WTC11 (cell line): Measurements from ENCODE around the gene SLC24A4. TPM values are rescaled to one million over a fixed set of nuclear protein-coding genes. Genes with fewer than 3 reads are reported as not detected.

Experiments used
- ATAC-seq: fragments of 200-7000 bp; cut with Tn5 transposase; 2 replicates; pipeline ENCODE4 v1.10.0; 2021; ENCODE audit warnings: mild to moderate bottlenecking, moderate library complexity
- CTCF ChIA-PET: fragments of 300-600 bp; sonication (Branson Sonifier 250); formaldehyde crosslinking; loops from one replicate; lab custom pipeline; 2021; ENCODE audit warnings: antibody characterized with exemption; lab: Charles Lee
- POLR2A ChIA-PET: fragments of 350-600 bp; sonication (Branson Sonifier 250); formaldehyde crosslinking; loops from one replicate; lab custom pipeline; 2021; ENCODE audit warnings: antibody characterized with exemption; lab: Charles Lee
- DNase-seq: peaks from one replicate; pipeline ENCODE4 v3.0.0; 2021; ENCODE audit warnings: low spot score
- H3K27ac Mint-ChIP-seq: 2 replicates; pipeline ENCODE4 v1.8.0; 2021; ENCODE audit warnings: mixed read lengths
- H3K27me3 Mint-ChIP-seq: 2 replicates; pipeline ENCODE4 v1.8.0; 2021; ENCODE audit warnings: low read depth, mild to moderate bottlenecking, moderate library complexity, mixed read lengths
- H3K36me3 Mint-ChIP-seq: 2 replicates; pipeline ENCODE4 v1.8.0; 2021; ENCODE audit warnings: mixed read lengths
- H3K4me1 Mint-ChIP-seq: 2 replicates; pipeline ENCODE4 v1.8.0; 2022; ENCODE audit warnings: mixed read lengths
- H3K4me3 Mint-ChIP-seq: 2 replicates; pipeline ENCODE4 v1.8.0; 2021; ENCODE audit warnings: mild to moderate bottlenecking, moderate library complexity, mixed read lengths
- H3K9me3 Mint-ChIP-seq: 2 replicates; pipeline ENCODE4 v1.8.0; 2021; ENCODE audit warnings: mixed read lengths
- CBFB ChIP-seq: sonication (generic); formaldehyde crosslinking; IDR thresholded peaks from 2 replicates; pipeline ENCODE4 v1.8.1; 2022; ENCODE audit warnings: mild to moderate bottlenecking, low read depth, missing genetic modification reagents
- EMX1 ChIP-seq: fragments of 250-450 bp; sonication (Bioruptor Pico); IDR thresholded peaks from 2 replicates; pipeline ENCODE4 v1.8.0; 2021; ENCODE audit warnings: mild to moderate bottlenecking
- ESRRA ChIP-seq: sonication (generic); formaldehyde crosslinking; IDR thresholded peaks from 2 replicates; pipeline ENCODE4 v1.8.1; 2022; ENCODE audit warnings: mild to moderate bottlenecking, missing genetic modification reagents, borderline replicate concordance
- FOXK1 ChIP-seq: sonication (generic); formaldehyde crosslinking; IDR thresholded peaks from 2 replicates; pipeline ENCODE4 v1.8.0; 2022; ENCODE audit warnings: mild to moderate bottlenecking, moderate library complexity, missing genetic modification reagents
- FOXP1 ChIP-seq: sonication (generic); formaldehyde crosslinking; IDR thresholded peaks from 2 replicates; pipeline ENCODE4 v1.8.0; 2022; ENCODE audit warnings: missing genetic modification reagents, mild to moderate bottlenecking, moderate library complexity, borderline replicate concordance
- GRHL2 ChIP-seq: fragments of 250-450 bp; sonication (Bioruptor Pico); IDR thresholded peaks from 2 replicates; pipeline ENCODE4 v1.8.0; 2022; ENCODE audit warnings: mild to moderate bottlenecking, moderate library complexity; ENCODE audit not compliant: insufficient replicate concordance, severe bottlenecking
- RORB ChIP-seq: fragments of 250-450 bp; sonication (Bioruptor Pico); IDR thresholded peaks from 2 replicates; pipeline ENCODE4 v1.9.0; 2021; ENCODE audit warnings: mild to moderate bottlenecking
- TEAD4 ChIP-seq: sonication (generic); formaldehyde crosslinking; IDR thresholded peaks from 2 replicates; pipeline ENCODE4 v1.8.0; 2022; ENCODE audit warnings: mild to moderate bottlenecking, missing genetic modification reagents
- TP53 ChIP-seq: sonication (generic); formaldehyde crosslinking; IDR thresholded peaks from 2 replicates; pipeline ENCODE4 v1.8.1; 2023; ENCODE audit warnings: mild to moderate bottlenecking, missing genetic modification reagents
- total RNA-seq: library from RNA; stranded (reverse); gene quantifications from 3 replicates; pipeline ENCODE4 v1.2.3, GENCODE V29; 2021
- TF ChIP-seq, protein P1 (sequence below): sonication (generic); formaldehyde crosslinking; conservative IDR thresholded peaks from 2 replicates; pipeline ENCODE4 v1.8.1; 2023; ENCODE audit warnings: mild to moderate bottlenecking, low read depth, missing genetic modification reagents, moderate library complexity
- TF ChIP-seq, protein P2 (sequence below): fragments of 250-450 bp; sonication (Bioruptor Pico); IDR thresholded peaks from 2 replicates; pipeline ENCODE4 v1.9.0; 2021; ENCODE audit warnings: mild to moderate bottlenecking
- TF ChIP-seq, protein P3 (sequence below): sonication (generic); formaldehyde crosslinking; IDR thresholded peaks from 2 replicates; pipeline ENCODE4 v1.8.0; 2023; ENCODE audit warnings: missing genetic modification reagents, mild to moderate bottlenecking, borderline replicate concordance
- TF ChIP-seq, protein P4 (sequence below): sonication (generic); formaldehyde crosslinking; IDR thresholded peaks from 2 replicates; pipeline ENCODE4 v1.8.1; 2023; ENCODE audit warnings: mild to moderate bottlenecking, missing genetic modification reagents
- TF ChIP-seq, protein P5 (sequence below): sonication (generic); formaldehyde crosslinking; IDR thresholded peaks from 2 replicates; pipeline ENCODE4 v1.8.1; 2023; ENCODE audit warnings: mild to moderate bottlenecking, missing genetic modification reagents, moderate library complexity

Gene SLC24A4
- total RNA-seq, 1 experiment from 2014 or later, result 0.90 TPM

DNA sequence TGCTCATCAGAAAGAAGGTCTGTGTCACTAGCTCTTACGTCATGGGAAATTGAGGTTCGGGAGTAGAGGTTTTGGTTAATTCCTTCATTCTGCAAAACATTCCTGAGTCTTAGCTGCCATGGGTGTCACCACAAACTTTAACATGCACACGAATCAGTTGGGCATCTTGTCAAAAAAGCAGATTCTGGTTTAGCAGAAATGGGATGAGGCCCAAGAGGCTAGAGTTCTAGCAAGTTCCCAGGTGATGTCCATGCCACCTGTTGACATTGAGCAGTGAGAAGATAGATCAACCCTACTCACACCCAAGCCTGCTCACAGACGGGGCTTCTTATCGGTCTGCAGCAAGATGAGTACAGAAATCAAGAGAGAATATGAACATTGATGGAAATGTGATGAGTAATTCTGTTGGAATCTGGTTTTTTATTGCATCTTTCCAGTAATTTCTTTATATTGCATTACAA lies 179.0 kb downstream of the SLC24A4 start:
- TF ChIP-seq FOXK1 (CRISPR knock-in tag) (no peak), TEAD4 (no peak), GRHL2 (no peak), ESRRA (CRISPR knock-in tag) (no peak), FOXP1 (CRISPR knock-in tag) (no peak), RORB (CRISPR knock-in tag) (no peak), TP53 (CRISPR knock-in tag) (no peak), EMX1 (CRISPR knock-in tag) (no peak), CBFB (no peak)
- TF ChIP-seq, protein P1, sequence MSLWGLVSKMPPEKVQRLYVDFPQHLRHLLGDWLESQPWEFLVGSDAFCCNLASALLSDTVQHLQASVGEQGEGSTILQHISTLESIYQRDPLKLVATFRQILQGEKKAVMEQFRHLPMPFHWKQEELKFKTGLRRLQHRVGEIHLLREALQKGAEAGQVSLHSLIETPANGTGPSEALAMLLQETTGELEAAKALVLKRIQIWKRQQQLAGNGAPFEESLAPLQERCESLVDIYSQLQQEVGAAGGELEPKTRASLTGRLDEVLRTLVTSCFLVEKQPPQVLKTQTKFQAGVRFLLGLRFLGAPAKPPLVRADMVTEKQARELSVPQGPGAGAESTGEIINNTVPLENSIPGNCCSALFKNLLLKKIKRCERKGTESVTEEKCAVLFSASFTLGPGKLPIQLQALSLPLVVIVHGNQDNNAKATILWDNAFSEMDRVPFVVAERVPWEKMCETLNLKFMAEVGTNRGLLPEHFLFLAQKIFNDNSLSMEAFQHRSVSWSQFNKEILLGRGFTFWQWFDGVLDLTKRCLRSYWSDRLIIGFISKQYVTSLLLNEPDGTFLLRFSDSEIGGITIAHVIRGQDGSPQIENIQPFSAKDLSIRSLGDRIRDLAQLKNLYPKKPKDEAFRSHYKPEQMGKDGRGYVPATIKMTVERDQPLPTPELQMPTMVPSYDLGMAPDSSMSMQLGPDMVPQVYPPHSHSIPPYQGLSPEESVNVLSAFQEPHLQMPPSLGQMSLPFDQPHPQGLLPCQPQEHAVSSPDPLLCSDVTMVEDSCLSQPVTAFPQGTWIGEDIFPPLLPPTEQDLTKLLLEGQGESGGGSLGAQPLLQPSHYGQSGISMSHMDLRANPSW (CRISPR knock-in tag), result no peak
- TF ChIP-seq, protein P2, sequence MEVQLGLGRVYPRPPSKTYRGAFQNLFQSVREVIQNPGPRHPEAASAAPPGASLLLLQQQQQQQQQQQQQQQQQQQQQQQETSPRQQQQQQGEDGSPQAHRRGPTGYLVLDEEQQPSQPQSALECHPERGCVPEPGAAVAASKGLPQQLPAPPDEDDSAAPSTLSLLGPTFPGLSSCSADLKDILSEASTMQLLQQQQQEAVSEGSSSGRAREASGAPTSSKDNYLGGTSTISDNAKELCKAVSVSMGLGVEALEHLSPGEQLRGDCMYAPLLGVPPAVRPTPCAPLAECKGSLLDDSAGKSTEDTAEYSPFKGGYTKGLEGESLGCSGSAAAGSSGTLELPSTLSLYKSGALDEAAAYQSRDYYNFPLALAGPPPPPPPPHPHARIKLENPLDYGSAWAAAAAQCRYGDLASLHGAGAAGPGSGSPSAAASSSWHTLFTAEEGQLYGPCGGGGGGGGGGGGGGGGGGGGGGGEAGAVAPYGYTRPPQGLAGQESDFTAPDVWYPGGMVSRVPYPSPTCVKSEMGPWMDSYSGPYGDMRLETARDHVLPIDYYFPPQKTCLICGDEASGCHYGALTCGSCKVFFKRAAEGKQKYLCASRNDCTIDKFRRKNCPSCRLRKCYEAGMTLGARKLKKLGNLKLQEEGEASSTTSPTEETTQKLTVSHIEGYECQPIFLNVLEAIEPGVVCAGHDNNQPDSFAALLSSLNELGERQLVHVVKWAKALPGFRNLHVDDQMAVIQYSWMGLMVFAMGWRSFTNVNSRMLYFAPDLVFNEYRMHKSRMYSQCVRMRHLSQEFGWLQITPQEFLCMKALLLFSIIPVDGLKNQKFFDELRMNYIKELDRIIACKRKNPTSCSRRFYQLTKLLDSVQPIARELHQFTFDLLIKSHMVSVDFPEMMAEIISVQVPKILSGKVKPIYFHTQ (CRISPR knock-in tag), result no peak
- TF ChIP-seq, protein P3, sequence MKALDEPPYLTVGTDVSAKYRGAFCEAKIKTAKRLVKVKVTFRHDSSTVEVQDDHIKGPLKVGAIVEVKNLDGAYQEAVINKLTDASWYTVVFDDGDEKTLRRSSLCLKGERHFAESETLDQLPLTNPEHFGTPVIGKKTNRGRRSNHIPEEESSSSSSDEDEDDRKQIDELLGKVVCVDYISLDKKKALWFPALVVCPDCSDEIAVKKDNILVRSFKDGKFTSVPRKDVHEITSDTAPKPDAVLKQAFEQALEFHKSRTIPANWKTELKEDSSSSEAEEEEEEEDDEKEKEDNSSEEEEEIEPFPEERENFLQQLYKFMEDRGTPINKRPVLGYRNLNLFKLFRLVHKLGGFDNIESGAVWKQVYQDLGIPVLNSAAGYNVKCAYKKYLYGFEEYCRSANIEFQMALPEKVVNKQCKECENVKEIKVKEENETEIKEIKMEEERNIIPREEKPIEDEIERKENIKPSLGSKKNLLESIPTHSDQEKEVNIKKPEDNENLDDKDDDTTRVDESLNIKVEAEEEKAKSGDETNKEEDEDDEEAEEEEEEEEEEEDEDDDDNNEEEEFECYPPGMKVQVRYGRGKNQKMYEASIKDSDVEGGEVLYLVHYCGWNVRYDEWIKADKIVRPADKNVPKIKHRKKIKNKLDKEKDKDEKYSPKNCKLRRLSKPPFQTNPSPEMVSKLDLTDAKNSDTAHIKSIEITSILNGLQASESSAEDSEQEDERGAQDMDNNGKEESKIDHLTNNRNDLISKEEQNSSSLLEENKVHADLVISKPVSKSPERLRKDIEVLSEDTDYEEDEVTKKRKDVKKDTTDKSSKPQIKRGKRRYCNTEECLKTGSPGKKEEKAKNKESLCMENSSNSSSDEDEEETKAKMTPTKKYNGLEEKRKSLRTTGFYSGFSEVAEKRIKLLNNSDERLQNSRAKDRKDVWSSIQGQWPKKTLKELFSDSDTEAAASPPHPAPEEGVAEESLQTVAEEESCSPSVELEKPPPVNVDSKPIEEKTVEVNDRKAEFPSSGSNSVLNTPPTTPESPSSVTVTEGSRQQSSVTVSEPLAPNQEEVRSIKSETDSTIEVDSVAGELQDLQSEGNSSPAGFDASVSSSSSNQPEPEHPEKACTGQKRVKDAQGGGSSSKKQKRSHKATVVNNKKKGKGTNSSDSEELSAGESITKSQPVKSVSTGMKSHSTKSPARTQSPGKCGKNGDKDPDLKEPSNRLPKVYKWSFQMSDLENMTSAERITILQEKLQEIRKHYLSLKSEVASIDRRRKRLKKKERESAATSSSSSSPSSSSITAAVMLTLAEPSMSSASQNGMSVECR (CRISPR knock-in tag), result no peak
- TF ChIP-seq, protein P4, sequence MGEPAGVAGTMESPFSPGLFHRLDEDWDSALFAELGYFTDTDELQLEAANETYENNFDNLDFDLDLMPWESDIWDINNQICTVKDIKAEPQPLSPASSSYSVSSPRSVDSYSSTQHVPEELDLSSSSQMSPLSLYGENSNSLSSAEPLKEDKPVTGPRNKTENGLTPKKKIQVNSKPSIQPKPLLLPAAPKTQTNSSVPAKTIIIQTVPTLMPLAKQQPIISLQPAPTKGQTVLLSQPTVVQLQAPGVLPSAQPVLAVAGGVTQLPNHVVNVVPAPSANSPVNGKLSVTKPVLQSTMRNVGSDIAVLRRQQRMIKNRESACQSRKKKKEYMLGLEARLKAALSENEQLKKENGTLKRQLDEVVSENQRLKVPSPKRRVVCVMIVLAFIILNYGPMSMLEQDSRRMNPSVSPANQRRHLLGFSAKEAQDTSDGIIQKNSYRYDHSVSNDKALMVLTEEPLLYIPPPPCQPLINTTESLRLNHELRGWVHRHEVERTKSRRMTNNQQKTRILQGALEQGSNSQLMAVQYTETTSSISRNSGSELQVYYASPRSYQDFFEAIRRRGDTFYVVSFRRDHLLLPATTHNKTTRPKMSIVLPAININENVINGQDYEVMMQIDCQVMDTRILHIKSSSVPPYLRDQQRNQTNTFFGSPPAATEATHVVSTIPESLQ, result no peak
- TF ChIP-seq, protein P5, sequence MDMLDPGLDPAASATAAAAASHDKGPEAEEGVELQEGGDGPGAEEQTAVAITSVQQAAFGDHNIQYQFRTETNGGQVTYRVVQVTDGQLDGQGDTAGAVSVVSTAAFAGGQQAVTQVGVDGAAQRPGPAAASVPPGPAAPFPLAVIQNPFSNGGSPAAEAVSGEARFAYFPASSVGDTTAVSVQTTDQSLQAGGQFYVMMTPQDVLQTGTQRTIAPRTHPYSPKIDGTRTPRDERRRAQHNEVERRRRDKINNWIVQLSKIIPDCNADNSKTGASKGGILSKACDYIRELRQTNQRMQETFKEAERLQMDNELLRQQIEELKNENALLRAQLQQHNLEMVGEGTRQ (CRISPR knock-in tag), result no peak
- Mint-ChIP-seq H3K27me3 (no peaks in the 10 kb centered on the region), H3K4me3 (no peak overlapping the region), H3K4me1 (peaks cover 22% of the 10 kb centered on the region), H3K9me3 (no peaks in the 10 kb centered on the region), H3K27ac (no peak overlapping the region), H3K36me3 (no peaks in the 10 kb centered on the region)
- DNase-seq (no peak), ATAC-seq (no peak)
- ChIA-PET POLR2A (no interaction called here), CTCF (no interaction called here)
